ENCODE measurements around the gene RPIA. TPM values are rescaled to one million over a fixed set of nuclear protein-coding genes. Genes with fewer than 3 reads are reported as not detected.
A peak's percentile ranks its signal among the peaks of the same experiment; 100 is the strongest.

RPIA gene
- total and polyA plus RNA-seq, 4 donors = 0.88 to 29.4 (median 3.1) TPM

GRCh38 chr2:88735133-88735532, 43.7 kb downstream of the RPIA start:
- no peak overlapping the region for H3K27ac ChIP-seq (ENCODE audit: low read depth in 1 of 2, low read length in 2 of 2)
- TF ChIP-seq EGR1 (IDR thresholded peaks at IDR 0.05; ENCODE audit: low read depth in 2 of 2) = no peak
- TF ChIP-seq RAD21 (IDR thresholded peaks at IDR 0.05) = no peak
- no peak for TF ChIP-seq SP1 (IDR thresholded peaks at IDR 0.05)
- no peak for TF ChIP-seq ATF3 (IDR thresholded peaks at IDR 0.05)
- no peak for TF ChIP-seq CTCF (IDR thresholded peaks at IDR 0.05; ENCODE audit: low read depth, low read length, missing input control)
- H3K9me3 ChIP-seq (ENCODE audit: control insufficient read depth in 4 of 4, low read length in 3 of 4) = no peaks in the 10 kb centered on the region
- DNase-seq (ENCODE audit: low spot score) = no peak
- peaks cover 0 to 2% (median 0%) of the 10 kb centered on the region in 4 donors for H3K4me1 ChIP-seq (ENCODE audit: control insufficient read depth in 4 of 4, insufficient read depth in 4 of 4, low read length in 3 of 4)
- 91% methylated on average over 4 of the region's 4 CpGs for WGBS
- H3K9ac ChIP-seq (ENCODE audit: low read depth in 1 of 2, low read length in 2 of 2) = no peak overlapping the region
- H3K36me3 ChIP-seq (ENCODE audit: control insufficient read depth in 4 of 4, insufficient read depth in 3 of 4, low read depth in 1 of 4, low read length in 3 of 4) = peaks cover 0 to 15% (median 8%) of the 10 kb centered on the region in 4 donors
- H3K4me3 ChIP-seq (ENCODE audit: low read depth in 1 of 3, low read length in 3 of 3) = no peak overlapping the region
- no peaks in the 10 kb centered on the region for H3K27me3 ChIP-seq (ENCODE audit: control insufficient read depth in 4 of 4, insufficient read depth in 4 of 4, low read length in 3 of 4)

GRCh38 chr2:88735853-88736252, 44.4 kb downstream of the RPIA start:
- H3K36me3 ChIP-seq (ENCODE audit: control insufficient read depth in 4 of 4, insufficient read depth in 3 of 4, low read depth in 1 of 4, low read length in 3 of 4) = peaks cover 0 to 15% (median 8%) of the 10 kb centered on the region in 4 donors
- H3K9ac ChIP-seq (ENCODE audit: low read depth in 1 of 2, low read length in 2 of 2) = no peak overlapping the region
- no peaks in the 10 kb centered on the region for H3K27me3 ChIP-seq (ENCODE audit: control insufficient read depth in 4 of 4, insufficient read depth in 4 of 4, low read length in 3 of 4)
- H3K9me3 ChIP-seq (ENCODE audit: control insufficient read depth in 4 of 4, low read length in 3 of 4) = no peaks in the 10 kb centered on the region
- peak; percentile 71 for DNase-seq (ENCODE audit: low spot score)
- no peak overlapping the region for H3K4me3 ChIP-seq (ENCODE audit: low read depth in 1 of 3, low read length in 3 of 3)
- peaks cover 0 to 2% (median 0%) of the 10 kb centered on the region in 4 donors for H3K4me1 ChIP-seq (ENCODE audit: control insufficient read depth in 4 of 4, insufficient read depth in 4 of 4, low read length in 3 of 4)
- no peak overlapping the region for H3K27ac ChIP-seq (ENCODE audit: low read depth in 1 of 2, low read length in 2 of 2)
- TF ChIP-seq ATF3 (IDR thresholded peaks at IDR 0.05) = no peak
- no peak for TF ChIP-seq GABPA (IDR thresholded peaks at IDR 0.05 in 1 of 2, conservative IDR thresholded peaks at IDR 0.05 in 1 of 2)
- no peak for TF ChIP-seq REST (IDR thresholded peaks at IDR 0.05)
- no peak for TF ChIP-seq HNF4G (IDR thresholded peaks at IDR 0.05)
- no peak for TF ChIP-seq FOXA1 (IDR thresholded peaks at IDR 0.05)
- no peak for TF ChIP-seq NR2F2 (IDR thresholded peaks at IDR 0.05)
- TF ChIP-seq ZBTB33 (IDR thresholded peaks at IDR 0.05) = no peak
- TF ChIP-seq HNF4A (conservative IDR thresholded peaks at IDR 0.05) = no peak
- no peak for TF ChIP-seq RAD21 (IDR thresholded peaks at IDR 0.05)
- no peak for TF ChIP-seq YY1 (IDR thresholded peaks at IDR 0.05)
- TF ChIP-seq RXRA (IDR thresholded peaks at IDR 0.05) = no peak
- 89% methylated on average over 6 of the region's 6 CpGs for WGBS

Measured in liver (tissue), 9 donors.